GM23338 (cell line): ENCODE results near the gene NOX4.

ENCODE experiments used
- CREB1 ChIP-seq: fragments of 250-450 bp; sonication (Bioruptor Pico); IDR thresholded peaks from 2 replicates; pipeline ENCODE4 v1.5.0; 2020; ENCODE audit warnings: low read depth, mild to moderate bottlenecking, moderate library complexity
- EZH2 ChIP-seq: fragments of 200-600 bp; sonication (generic); IDR thresholded peaks from one replicate; pipeline ENCODE4 v1.8.0; 2017; ENCODE audit warnings: antibody characterized with exemption, mild to moderate bottlenecking, low read depth; ENCODE audit not compliant: unreplicated experiment
- EZH2phosphoT487 ChIP-seq: fragments of 200-600 bp; sonication (generic); IDR thresholded peaks from one replicate; pipeline ENCODE4 v1.8.1; 2018; ENCODE audit warnings: antibody characterized with exemption; ENCODE audit not compliant: unreplicated experiment
- JUNB ChIP-seq: IDR thresholded peaks from one replicate; pipeline ENCODE4 v1.6.1; 2016; ENCODE audit warnings: antibody characterized with exemption; ENCODE audit not compliant: unreplicated experiment
- NANOG ChIP-seq: IDR thresholded peaks from 2 replicates; pipeline ENCODE4 v1.6.1; 2016; ENCODE audit warnings: antibody characterized with exemption, borderline replicate concordance
- POLR2AphosphoS5 ChIP-seq: IDR thresholded peaks from 2 replicates; pipeline ENCODE4 v1.6.1; 2016; ENCODE audit warnings: antibody characterized with exemption, low read depth
- STAT1 ChIP-seq: IDR thresholded peaks from one replicate; pipeline ENCODE4 v1.6.1; 2016; ENCODE audit warnings: antibody characterized with exemption; ENCODE audit not compliant: unreplicated experiment
- ZNF114 ChIP-seq: fragments of 250-450 bp; sonication (Bioruptor Pico); IDR thresholded peaks from 2 replicates; pipeline ENCODE4 v1.5.0; 2020; ENCODE audit warnings: mild to moderate bottlenecking, moderate library complexity
- ZNF331 ChIP-seq: fragments of 250-450 bp; sonication (Bioruptor Pico); IDR thresholded peaks from 2 replicates; pipeline ENCODE4 v1.5.0; 2020; ENCODE audit warnings: low read depth, mild to moderate bottlenecking, moderate library complexity
- TF ChIP-seq, protein P1 (sequence below), 2 experiments: fragments of 200-600 bp in 1 of 2; sonication (generic) in 1 of 2; conservative IDR thresholded peaks; 2 replicates each; pipeline versions ENCODE4 v1.5.1 to v1.6.1; 2016 to 2017; ENCODE audit warnings: antibody characterized with exemption in 2 of 2, low read depth in 2 of 2, mild to moderate bottlenecking in 2 of 2, moderate library complexity in 1 of 2
- TF ChIP-seq, protein P2 (sequence below): IDR thresholded peaks from one replicate; pipeline ENCODE4 v1.6.1; 2018; ENCODE audit warnings: antibody characterized with exemption; ENCODE audit not compliant: unreplicated experiment
- TF ChIP-seq, protein P3 (sequence below): IDR thresholded peaks from 2 replicates; pipeline ENCODE4 v1.6.1; 2016; ENCODE audit warnings: antibody characterized with exemption
- TF ChIP-seq, protein P4 (sequence below): fragments of 250-450 bp; sonication (Bioruptor Pico); IDR thresholded peaks from 2 replicates; pipeline ENCODE4 v1.5.0; 2020; ENCODE audit warnings: mild to moderate bottlenecking, moderate library complexity

DNA sequence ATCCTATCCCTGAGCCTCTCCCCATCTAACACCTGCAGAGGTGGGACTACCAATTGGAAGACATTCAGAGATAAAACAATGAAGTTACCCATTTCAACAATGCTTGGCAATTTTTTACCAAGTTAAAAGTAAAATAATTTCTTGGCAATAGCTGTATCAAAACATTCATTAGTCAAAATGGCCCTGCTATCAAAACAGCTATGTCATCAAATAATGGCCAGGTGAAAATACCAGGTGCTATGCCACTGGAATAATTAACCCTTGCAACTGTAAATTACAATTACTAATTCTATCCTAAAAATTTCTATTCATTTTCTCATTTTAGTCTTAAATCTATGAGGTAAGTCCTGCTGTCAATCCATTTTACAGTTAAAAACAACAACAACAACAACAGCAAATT lies 43.3 kb downstream of the NOX4 start:
- TF ChIP-seq, protein P1, sequence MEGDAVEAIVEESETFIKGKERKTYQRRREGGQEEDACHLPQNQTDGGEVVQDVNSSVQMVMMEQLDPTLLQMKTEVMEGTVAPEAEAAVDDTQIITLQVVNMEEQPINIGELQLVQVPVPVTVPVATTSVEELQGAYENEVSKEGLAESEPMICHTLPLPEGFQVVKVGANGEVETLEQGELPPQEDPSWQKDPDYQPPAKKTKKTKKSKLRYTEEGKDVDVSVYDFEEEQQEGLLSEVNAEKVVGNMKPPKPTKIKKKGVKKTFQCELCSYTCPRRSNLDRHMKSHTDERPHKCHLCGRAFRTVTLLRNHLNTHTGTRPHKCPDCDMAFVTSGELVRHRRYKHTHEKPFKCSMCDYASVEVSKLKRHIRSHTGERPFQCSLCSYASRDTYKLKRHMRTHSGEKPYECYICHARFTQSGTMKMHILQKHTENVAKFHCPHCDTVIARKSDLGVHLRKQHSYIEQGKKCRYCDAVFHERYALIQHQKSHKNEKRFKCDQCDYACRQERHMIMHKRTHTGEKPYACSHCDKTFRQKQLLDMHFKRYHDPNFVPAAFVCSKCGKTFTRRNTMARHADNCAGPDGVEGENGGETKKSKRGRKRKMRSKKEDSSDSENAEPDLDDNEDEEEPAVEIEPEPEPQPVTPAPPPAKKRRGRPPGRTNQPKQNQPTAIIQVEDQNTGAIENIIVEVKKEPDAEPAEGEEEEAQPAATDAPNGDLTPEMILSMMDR (conservative IDR thresholded peaks at IDR 0.05; ENCODE audit: low read depth in 2 of 2): no peak
- TF ChIP-seq, protein P2, sequence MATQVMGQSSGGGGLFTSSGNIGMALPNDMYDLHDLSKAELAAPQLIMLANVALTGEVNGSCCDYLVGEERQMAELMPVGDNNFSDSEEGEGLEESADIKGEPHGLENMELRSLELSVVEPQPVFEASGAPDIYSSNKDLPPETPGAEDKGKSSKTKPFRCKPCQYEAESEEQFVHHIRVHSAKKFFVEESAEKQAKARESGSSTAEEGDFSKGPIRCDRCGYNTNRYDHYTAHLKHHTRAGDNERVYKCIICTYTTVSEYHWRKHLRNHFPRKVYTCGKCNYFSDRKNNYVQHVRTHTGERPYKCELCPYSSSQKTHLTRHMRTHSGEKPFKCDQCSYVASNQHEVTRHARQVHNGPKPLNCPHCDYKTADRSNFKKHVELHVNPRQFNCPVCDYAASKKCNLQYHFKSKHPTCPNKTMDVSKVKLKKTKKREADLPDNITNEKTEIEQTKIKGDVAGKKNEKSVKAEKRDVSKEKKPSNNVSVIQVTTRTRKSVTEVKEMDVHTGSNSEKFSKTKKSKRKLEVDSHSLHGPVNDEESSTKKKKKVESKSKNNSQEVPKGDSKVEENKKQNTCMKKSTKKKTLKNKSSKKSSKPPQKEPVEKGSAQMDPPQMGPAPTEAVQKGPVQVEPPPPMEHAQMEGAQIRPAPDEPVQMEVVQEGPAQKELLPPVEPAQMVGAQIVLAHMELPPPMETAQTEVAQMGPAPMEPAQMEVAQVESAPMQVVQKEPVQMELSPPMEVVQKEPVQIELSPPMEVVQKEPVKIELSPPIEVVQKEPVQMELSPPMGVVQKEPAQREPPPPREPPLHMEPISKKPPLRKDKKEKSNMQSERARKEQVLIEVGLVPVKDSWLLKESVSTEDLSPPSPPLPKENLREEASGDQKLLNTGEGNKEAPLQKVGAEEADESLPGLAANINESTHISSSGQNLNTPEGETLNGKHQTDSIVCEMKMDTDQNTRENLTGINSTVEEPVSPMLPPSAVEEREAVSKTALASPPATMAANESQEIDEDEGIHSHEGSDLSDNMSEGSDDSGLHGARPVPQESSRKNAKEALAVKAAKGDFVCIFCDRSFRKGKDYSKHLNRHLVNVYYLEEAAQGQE: no peak
- TF ChIP-seq EZH2: no peak
- TF ChIP-seq CREB1 (CRISPR knock-in tag): no peak
- TF ChIP-seq ZNF331: no peak
- no peak for TF ChIP-seq EZH2phosphoT487
- TF ChIP-seq, protein P3, sequence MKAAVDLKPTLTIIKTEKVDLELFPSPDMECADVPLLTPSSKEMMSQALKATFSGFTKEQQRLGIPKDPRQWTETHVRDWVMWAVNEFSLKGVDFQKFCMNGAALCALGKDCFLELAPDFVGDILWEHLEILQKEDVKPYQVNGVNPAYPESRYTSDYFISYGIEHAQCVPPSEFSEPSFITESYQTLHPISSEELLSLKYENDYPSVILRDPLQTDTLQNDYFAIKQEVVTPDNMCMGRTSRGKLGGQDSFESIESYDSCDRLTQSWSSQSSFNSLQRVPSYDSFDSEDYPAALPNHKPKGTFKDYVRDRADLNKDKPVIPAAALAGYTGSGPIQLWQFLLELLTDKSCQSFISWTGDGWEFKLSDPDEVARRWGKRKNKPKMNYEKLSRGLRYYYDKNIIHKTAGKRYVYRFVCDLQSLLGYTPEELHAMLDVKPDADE: no peak
- TF ChIP-seq POLR2AphosphoS5: no peak
- TF ChIP-seq, protein P4, sequence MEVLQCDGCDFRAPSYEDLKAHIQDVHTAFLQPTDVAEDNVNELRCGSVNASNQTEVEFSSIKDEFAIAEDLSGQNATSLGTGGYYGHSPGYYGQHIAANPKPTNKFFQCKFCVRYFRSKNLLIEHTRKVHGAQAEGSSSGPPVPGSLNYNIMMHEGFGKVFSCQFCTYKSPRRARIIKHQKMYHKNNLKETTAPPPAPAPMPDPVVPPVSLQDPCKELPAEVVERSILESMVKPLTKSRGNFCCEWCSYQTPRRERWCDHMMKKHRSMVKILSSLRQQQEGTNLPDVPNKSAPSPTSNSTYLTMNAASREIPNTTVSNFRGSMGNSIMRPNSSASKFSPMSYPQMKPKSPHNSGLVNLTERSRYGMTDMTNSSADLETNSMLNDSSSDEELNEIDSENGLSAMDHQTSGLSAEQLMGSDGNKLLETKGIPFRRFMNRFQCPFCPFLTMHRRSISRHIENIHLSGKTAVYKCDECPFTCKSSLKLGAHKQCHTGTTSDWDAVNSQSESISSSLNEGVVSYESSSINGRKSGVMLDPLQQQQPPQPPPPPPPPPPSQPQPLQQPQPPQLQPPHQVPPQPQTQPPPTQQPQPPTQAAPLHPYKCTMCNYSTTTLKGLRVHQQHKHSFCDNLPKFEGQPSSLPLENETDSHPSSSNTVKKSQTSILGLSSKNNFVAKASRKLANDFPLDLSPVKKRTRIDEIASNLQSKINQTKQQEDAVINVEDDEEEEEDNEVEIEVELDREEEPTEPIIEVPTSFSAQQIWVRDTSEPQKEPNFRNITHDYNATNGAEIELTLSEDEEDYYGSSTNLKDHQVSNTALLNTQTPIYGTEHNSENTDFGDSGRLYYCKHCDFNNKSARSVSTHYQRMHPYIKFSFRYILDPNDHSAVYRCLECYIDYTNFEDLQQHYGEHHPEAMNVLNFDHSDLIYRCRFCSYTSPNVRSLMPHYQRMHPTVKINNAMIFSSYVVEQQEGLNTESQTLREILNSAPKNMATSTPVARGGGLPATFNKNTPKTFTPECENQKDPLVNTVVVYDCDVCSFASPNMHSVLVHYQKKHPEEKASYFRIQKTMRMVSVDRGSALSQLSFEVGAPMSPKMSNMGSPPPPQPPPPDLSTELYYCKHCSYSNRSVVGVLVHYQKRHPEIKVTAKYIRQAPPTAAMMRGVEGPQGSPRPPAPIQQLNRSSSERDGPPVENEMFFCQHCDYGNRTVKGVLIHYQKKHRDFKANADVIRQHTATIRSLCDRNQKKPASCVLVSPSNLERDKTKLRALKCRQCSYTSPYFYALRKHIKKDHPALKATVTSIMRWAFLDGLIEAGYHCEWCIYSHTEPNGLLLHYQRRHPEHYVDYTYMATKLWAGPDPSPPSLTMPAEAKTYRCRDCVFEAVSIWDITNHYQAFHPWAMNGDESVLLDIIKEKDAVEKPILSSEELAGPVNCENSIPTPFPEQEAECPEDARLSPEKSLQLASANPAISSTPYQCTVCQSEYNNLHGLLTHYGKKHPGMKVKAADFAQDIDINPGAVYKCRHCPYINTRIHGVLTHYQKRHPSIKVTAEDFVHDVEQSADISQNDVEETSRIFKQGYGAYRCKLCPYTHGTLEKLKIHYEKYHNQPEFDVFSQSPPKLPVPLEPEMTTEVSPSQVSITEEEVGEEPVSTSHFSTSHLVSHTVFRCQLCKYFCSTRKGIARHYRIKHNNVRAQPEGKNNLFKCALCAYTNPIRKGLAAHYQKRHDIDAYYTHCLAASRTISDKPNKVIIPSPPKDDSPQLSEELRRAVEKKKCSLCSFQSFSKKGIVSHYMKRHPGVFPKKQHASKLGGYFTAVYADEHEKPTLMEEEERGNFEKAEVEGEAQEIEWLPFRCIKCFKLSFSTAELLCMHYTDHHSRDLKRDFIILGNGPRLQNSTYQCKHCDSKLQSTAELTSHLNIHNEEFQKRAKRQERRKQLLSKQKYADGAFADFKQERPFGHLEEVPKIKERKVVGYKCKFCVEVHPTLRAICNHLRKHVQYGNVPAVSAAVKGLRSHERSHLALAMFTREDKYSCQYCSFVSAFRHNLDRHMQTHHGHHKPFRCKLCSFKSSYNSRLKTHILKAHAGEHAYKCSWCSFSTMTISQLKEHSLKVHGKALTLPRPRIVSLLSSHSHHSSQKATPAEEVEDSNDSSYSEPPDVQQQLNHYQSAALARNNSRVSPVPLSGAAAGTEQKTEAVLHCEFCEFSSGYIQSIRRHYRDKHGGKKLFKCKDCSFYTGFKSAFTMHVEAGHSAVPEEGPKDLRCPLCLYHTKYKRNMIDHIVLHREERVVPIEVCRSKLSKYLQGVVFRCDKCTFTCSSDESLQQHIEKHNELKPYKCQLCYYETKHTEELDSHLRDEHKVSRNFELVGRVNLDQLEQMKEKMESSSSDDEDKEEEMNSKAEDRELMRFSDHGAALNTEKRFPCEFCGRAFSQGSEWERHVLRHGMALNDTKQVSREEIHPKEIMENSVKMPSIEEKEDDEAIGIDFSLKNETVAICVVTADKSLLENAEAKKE (CRISPR knock-in tag): no peak
- TF ChIP-seq NANOG: no peak
- no peak for TF ChIP-seq JUNB
- TF ChIP-seq ZNF114 (CRISPR knock-in tag): no peak
- no peak for TF ChIP-seq STAT1
